Liver (tissue), 9 donors: ENCODE data around the gene GALNT10. TPM values are rescaled to one million over a fixed set of nuclear protein-coding genes. Genes with fewer than 3 reads are reported as not detected.

Source experiments
- DNase-seq: peaks from one replicate; pipeline ENCODE4 v3.0.0-alpha.2; 2017; ENCODE audit warnings: low spot score
- H3K27ac ChIP-seq, 2 donors: one replicate each; pipeline ENCODE4 v1.7.0; 2013; ENCODE audit warnings: inconsistent platforms in 2 of 2, low read length in 2 of 2, control low read depth in 1 of 2, low read depth in 1 of 2, mild to moderate bottlenecking in 1 of 2
- H3K27me3 ChIP-seq, 4 donors: one replicate each; pipeline versions ENCODE4 v1.6.1 to v1.7.0; 2013; ENCODE audit warnings: low read length in 3 of 4, inconsistent platforms in 1 of 4, mild to moderate bottlenecking in 1 of 4, moderate library complexity in 1 of 4; ENCODE audit not compliant: control insufficient read depth in 4 of 4, insufficient read depth in 4 of 4
- H3K36me3 ChIP-seq, 4 donors: one replicate each; pipeline versions ENCODE4 v1.6.1 to v1.7.0; 2013; ENCODE audit warnings: low read length in 3 of 4, mild to moderate bottlenecking in 3 of 4, low read depth in 1 of 4, moderate library complexity in 1 of 4; ENCODE audit not compliant: control insufficient read depth in 4 of 4, insufficient read depth in 3 of 4
- H3K4me1 ChIP-seq, 4 donors: one replicate each; pipeline versions ENCODE4 v1.6.1 to v1.7.0; 2013; ENCODE audit warnings: low read length in 3 of 4, mild to moderate bottlenecking in 3 of 4, moderate library complexity in 1 of 4; ENCODE audit not compliant: control insufficient read depth in 4 of 4, insufficient read depth in 4 of 4
- H3K4me3 ChIP-seq, 3 donors: one replicate each; pipeline versions ENCODE4 v1.6.1 to v1.7.0; 2013; ENCODE audit warnings: low read length in 3 of 3, control low read depth in 1 of 3, low read depth in 1 of 3, mild to moderate bottlenecking in 1 of 3
- H3K9ac ChIP-seq, 2 donors: one replicate each; pipeline ENCODE4 v1.7.0; 2013; ENCODE audit warnings: low read length in 2 of 2, mild to moderate bottlenecking in 2 of 2, moderate library complexity in 2 of 2, control low read depth in 1 of 2, low read depth in 1 of 2
- H3K9me3 ChIP-seq, 4 donors: one replicate each; pipeline versions ENCODE4 v1.6.1 to v1.7.0; 2013; ENCODE audit warnings: low read length in 3 of 4; ENCODE audit not compliant: control insufficient read depth in 4 of 4
- CTCF ChIP-seq: fragments of 150-350 bp; IDR thresholded peaks from 2 replicates; pipeline ENCODE4 v1.5.1; 2017; ENCODE audit warnings: improper control_type of control experiment, low read depth, low read length; ENCODE audit not compliant: missing input control
- EGR1 ChIP-seq, 2 donors: IDR thresholded peaks; 2 replicates each; pipeline ENCODE4 v1.6.1; 2016 to 2018; ENCODE audit warnings: antibody characterized with exemption in 2 of 2, low read depth in 2 of 2
- FOXA1 ChIP-seq: IDR thresholded peaks from 2 replicates; pipeline ENCODE4 v1.6.1; 2016; ENCODE audit warnings: antibody characterized with exemption
- FOXA2 ChIP-seq: IDR thresholded peaks from 2 replicates; pipeline ENCODE4 v1.6.1; 2016; ENCODE audit warnings: antibody characterized with exemption
- HNF4A ChIP-seq, 2 donors: conservative IDR thresholded peaks; 2 replicates each; pipeline ENCODE4 v1.6.1; 2016; ENCODE audit warnings: antibody characterized with exemption in 2 of 2, mild to moderate bottlenecking in 2 of 2
- HNF4G ChIP-seq: IDR thresholded peaks from 2 replicates; pipeline ENCODE4 v1.6.1; 2016; ENCODE audit warnings: antibody characterized with exemption
- JUND ChIP-seq, 2 donors: IDR thresholded peaks; 2 replicates each; pipeline ENCODE4 v1.6.1; 2016; ENCODE audit warnings: antibody characterized with exemption in 2 of 2
- MAX ChIP-seq: IDR thresholded peaks from 2 replicates; pipeline ENCODE4 v1.6.1; 2016; ENCODE audit warnings: antibody characterized with exemption
- NR2F2 ChIP-seq: IDR thresholded peaks from 2 replicates; pipeline ENCODE4 v1.6.1; 2016; ENCODE audit warnings: antibody characterized with exemption
- RXRA ChIP-seq, 2 donors: IDR thresholded peaks; 2 replicates each; pipeline ENCODE4 v1.6.1; 2017 to 2018; ENCODE audit warnings: antibody characterized with exemption in 2 of 2, mild to moderate bottlenecking in 1 of 2
- SP1 ChIP-seq: IDR thresholded peaks from 2 replicates; pipeline ENCODE4 v1.6.1; 2018; ENCODE audit warnings: antibody characterized with exemption, mild to moderate bottlenecking
- TAF1 ChIP-seq: conservative IDR thresholded peaks from 2 replicates; pipeline ENCODE4 v1.6.1; 2016; ENCODE audit warnings: antibody characterized with exemption, mild to moderate bottlenecking
- YY1 ChIP-seq: IDR thresholded peaks from 2 replicates; pipeline ENCODE4 v1.6.1; 2016; ENCODE audit warnings: antibody characterized with exemption, mild to moderate bottlenecking
- ZBTB33 ChIP-seq: IDR thresholded peaks from 2 replicates; pipeline ENCODE4 v1.6.1; 2016; ENCODE audit warnings: antibody characterized with exemption
- WGBS: extraction: QIAGEN DNeasy Blood & Tissue Kit; methylation state at CpG from one replicate; pipeline ENCODE4 v1.1.7; 2013; 5-methylcytosine and 5-hydroxymethylcytosine counted together
- polyA plus RNA-seq, 2 donors: library from polyadenylated mRNA; stranded (reverse) in 1 of 2; unstranded in 1 of 2; fragments of 200-250 nt in 1 of 2; fragments of >200 nt in 1 of 2; fragmentation: Nextera tagmentation in 1 of 2; extraction: Ambion mirVana in 1 of 2; gene quantifications; one replicate each; pipeline versions ENCODE4 v1.2.1 to v1.2.3, GENCODE V29; 2013 to 2015
- total RNA-seq, 2 donors: library from RNA; depleted of rRNA; stranded (reverse); fragments of >200 nt; gene quantifications; one replicate each; pipeline ENCODE4 v1.2.3, GENCODE V29; 2014
- TF ChIP-seq, protein P1 (sequence below): IDR thresholded peaks from 2 replicates; pipeline ENCODE4 v1.6.1; 2016; ENCODE audit warnings: antibody characterized with exemption
- donor health status: healthy.
- donor health status: healthy.
- donor health status: healthy.
- donor health status: healthy.
- donor health status: healthy.

Gene GALNT10
- total and polyA plus RNA-seq, 4 donors, result 1.1 to 17.8 (median 5.3) TPM

DNA sequence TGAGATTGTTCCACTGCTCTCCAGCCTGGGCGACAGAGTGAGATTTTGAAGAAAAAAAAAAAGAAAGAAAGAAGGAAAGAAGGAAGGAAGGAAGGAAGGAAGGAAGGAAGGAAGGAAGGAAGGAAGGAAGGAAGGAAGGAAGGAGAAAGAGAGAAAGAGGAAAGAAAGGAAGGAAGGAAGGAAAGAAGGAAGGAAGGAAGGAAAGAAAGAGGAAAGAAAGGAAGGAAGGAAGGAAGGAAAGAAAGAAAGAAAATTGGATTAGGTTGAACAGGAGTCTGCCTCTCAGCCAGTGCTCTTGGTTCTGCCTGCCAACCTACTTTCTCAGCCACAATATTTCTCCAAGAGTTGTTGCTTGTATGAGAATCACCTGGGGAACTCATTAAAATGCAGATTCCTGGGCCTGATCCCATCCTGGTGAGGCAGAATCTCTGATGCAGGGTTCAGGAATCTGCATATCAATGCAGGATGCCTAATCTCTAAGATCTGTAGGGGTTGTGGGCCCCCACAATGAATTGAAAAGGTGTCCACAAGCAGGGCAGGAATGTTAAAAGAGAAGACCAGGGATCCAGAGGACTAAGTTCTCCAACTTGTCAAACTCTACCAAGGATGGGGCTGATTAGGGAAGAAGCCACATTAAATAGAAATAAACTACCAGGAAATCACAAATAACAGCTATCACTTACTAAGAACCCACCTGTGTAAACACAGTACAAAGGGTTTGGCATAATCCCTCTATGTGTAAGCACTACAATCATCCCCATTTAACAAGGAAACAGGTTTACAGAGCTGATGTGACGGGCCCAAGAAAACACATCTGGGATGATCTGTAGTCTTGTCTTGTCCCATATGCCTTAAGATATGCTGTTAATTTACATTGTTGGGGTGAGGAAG lies 23.4 kb upstream of the GALNT10 start:
- Histone ChIP-seq H3K9ac (no peak overlapping the region), H3K4me3 (no peak overlapping the region), H3K36me3 (no peaks in the 10 kb centered on the region), H3K27ac (no peak overlapping the region), H3K4me1 (no peaks in the 10 kb centered on the region), H3K27me3 (no peaks in the 10 kb centered on the region), H3K9me3 (no peaks in the 10 kb centered on the region)
- no peak for TF ChIP-seq TAF1
- no peak for TF ChIP-seq FOXA2
- no peak for TF ChIP-seq MAX
- no peak for TF ChIP-seq NR2F2
- TF ChIP-seq FOXA1, result no peak
- TF ChIP-seq CTCF, result no peak
- TF ChIP-seq YY1, result no peak
- no peak for TF ChIP-seq ZBTB33
- no peak for TF ChIP-seq HNF4G
- no peak for DNase-seq
- 48% methylated on average over 2 of the region's 2 CpGs for WGBS

DNA sequence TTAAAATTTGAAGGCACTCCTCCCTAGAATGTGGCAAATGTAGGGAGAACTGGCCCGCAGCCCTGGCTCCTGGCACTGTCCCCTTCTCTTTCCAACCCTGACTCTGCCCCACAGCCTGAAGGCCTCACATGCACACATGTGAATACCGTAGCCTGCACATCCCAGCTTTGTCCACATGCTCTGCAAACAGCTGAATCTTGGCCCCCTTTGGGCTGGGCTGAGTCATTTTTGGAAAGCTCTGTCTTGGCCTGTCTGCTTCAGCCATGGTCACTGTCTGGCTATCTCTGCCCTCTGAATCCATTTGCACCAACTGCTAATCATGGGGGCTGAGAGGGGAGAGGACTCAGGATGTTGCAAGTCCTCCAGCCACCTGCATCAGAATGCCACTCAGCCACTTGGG lies 22.1 kb upstream of the GALNT10 start:
- WGBS, result 93% methylated on average over 2 of the region's 2 CpGs
- no peaks in the 10 kb centered on the region for H3K36me3 ChIP-seq
- H3K9ac ChIP-seq, result no peak overlapping the region
- DNase-seq, result no peak
- TF ChIP-seq CTCF, result no peak
- TF ChIP-seq EGR1 (IDR thresholded peaks at IDR 0.05; ENCODE audit: low read depth in 2 of 2), result no peak
- TF ChIP-seq, protein P1, sequence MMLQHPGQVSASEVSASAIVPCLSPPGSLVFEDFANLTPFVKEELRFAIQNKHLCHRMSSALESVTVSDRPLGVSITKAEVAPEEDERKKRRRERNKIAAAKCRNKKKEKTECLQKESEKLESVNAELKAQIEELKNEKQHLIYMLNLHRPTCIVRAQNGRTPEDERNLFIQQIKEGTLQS, result no peak
- TF ChIP-seq JUND (IDR thresholded peaks at IDR 0.05), result no peak
- no peak for TF ChIP-seq SP1
- TF ChIP-seq RXRA (IDR thresholded peaks at IDR 0.05), result no peak
- TF ChIP-seq HNF4A (conservative IDR thresholded peaks at IDR 0.05), result no peak
- no peak overlapping the region for H3K27ac ChIP-seq
- H3K9me3 ChIP-seq, result no peaks in the 10 kb centered on the region
- no peaks in the 10 kb centered on the region for H3K27me3 ChIP-seq
- no peak overlapping the region for H3K4me3 ChIP-seq
- H3K4me1 ChIP-seq, result peaks cover 0 to 3% (median 1%) of the 10 kb centered on the region in 4 donors
